Measurements from ENCODE around the gene NHLRC1.

Gene NHLRC1

DNA sequence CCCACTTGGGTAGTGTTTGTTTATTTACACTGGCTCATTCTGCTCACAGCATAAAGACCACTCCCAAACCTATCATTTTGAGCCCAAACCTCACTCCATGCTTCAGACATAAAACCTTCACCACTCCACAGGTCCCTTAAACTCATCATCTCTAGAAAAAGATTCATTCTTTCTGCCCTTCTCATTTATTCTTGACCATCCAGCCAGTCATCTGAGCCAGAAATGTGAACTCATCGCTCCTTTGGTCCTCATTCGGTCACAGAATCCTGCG, 20.0 kb upstream of the NHLRC1 start:
- H3K9ac ChIP-seq: no peak overlapping the region
- H3K4me2 ChIP-seq: no peak overlapping the region
- H2AFZ ChIP-seq (ENCODE audit: low read depth): no peak overlapping the region
- no peaks in the 10 kb centered on the region for H3K36me3 ChIP-seq (ENCODE audit: insufficient read depth)
- no peak overlapping the region for H3K4me3 ChIP-seq (IDR thresholded peaks at IDR 0.05; ENCODE audit: insufficient read depth, low read depth, low read length)
- H4K20me1 ChIP-seq (ENCODE audit: insufficient read depth): no peaks in the 10 kb centered on the region
- TF ChIP-seq, protein P1, sequence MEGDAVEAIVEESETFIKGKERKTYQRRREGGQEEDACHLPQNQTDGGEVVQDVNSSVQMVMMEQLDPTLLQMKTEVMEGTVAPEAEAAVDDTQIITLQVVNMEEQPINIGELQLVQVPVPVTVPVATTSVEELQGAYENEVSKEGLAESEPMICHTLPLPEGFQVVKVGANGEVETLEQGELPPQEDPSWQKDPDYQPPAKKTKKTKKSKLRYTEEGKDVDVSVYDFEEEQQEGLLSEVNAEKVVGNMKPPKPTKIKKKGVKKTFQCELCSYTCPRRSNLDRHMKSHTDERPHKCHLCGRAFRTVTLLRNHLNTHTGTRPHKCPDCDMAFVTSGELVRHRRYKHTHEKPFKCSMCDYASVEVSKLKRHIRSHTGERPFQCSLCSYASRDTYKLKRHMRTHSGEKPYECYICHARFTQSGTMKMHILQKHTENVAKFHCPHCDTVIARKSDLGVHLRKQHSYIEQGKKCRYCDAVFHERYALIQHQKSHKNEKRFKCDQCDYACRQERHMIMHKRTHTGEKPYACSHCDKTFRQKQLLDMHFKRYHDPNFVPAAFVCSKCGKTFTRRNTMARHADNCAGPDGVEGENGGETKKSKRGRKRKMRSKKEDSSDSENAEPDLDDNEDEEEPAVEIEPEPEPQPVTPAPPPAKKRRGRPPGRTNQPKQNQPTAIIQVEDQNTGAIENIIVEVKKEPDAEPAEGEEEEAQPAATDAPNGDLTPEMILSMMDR (conservative IDR thresholded peaks at IDR 0.05; ENCODE audit: low read depth, low read length): no peak
- no peaks in the 10 kb centered on the region for H3K79me2 ChIP-seq (ENCODE audit: insufficient read depth, low read depth)
- no peaks in the 10 kb centered on the region for H3K27me3 ChIP-seq (ENCODE audit: insufficient read depth, low read depth)
- no peaks in the 10 kb centered on the region for H3K4me1 ChIP-seq (ENCODE audit: low read depth, poor library complexity, severe bottlenecking)
- H3K27ac ChIP-seq: no peak overlapping the region

DNA sequence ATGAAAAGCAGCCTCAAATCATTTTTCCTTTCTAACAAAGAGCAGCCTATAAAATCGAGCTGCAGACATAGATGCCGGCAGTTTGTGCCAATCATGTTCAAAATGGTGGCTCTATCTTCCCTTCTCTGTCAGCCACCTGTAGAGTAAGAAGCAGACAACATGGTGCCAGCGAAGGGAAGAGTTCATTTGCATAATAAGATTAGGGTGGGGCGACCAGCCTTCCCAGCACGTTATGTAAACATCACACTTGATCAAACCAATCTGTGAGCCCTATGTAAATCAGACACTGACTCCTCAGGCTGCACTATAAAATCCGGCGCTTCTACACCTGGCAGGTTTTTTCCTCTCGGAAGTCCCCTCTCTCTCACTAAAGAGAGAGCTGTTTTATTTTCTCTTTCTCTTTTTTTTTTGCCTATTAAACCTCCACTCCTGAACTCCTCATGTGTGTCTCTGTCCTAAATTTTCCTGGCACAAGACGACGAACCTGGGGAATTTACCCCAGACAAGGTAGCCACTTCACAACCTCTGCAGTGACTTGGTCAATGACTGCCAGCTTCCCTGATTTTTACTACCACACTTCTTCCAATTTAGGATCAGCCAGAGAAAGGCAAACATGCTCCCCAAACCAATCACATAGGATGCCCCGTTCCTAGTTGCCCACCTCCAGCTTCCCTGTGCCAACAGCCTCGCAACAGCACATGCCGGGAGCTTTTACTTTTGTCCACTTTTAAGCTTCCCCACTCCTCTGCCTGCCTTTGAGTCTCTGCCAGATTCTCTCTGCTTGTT, 19.5 kb upstream of the NHLRC1 start:
- Histone ChIP-seq H2AFZ (ENCODE audit: low read depth) (no peak overlapping the region), H3K36me3 (ENCODE audit: insufficient read depth) (no peaks in the 10 kb centered on the region), H3K27ac (no peak overlapping the region), H3K4me3 (IDR thresholded peaks at IDR 0.05; ENCODE audit: insufficient read depth, low read depth, low read length) (no peak overlapping the region), H3K79me2 (ENCODE audit: insufficient read depth, low read depth) (no peaks in the 10 kb centered on the region), H3K4me1 (ENCODE audit: low read depth, poor library complexity, severe bottlenecking) (no peaks in the 10 kb centered on the region), H3K4me2 (no peak overlapping the region), H3K9ac (no peak overlapping the region), H3K27me3 (ENCODE audit: insufficient read depth, low read depth) (no peaks in the 10 kb centered on the region), H4K20me1 (ENCODE audit: insufficient read depth) (no peaks in the 10 kb centered on the region)
- TF ChIP-seq, protein P1 (conservative IDR thresholded peaks at IDR 0.05; ENCODE audit: low read depth, low read length): no peak

DNA sequence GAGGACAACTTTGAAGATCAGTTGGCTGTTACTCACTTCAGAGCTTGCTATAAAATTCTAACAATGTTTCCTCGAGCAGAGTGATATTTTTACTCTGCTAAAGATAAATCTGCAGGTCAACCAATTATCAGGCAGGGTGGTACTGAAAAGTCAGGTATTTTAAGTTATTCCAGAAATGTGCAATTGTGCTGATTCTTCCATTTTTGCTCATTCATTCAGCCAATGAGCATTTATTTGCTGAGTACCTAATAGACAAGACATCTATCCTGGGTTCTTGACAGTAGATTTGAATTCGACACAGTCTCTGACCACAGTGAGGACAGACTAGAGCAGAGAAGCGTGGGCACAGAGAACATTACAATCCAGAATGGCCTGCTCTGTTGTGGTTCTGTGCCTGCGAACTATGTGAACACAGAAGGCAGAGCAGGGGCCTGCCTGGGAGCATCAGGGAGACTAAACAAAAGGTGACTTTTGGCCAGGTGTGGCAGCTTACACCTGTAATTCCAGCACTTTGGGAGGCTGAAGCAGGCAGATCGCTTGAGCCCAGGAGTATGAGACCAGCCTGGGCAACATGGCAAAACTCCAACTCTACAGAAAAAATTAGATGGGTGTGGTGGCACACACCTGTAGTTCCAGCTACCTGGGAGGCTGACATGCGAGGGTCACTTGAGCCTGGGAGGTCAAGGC, 17.6 kb upstream of the NHLRC1 start:
- Histone ChIP-seq H3K4me2 (no peak overlapping the region), H3K79me2 (ENCODE audit: insufficient read depth, low read depth) (no peaks in the 10 kb centered on the region), H3K27me3 (ENCODE audit: insufficient read depth, low read depth) (no peaks in the 10 kb centered on the region), H4K20me1 (ENCODE audit: insufficient read depth) (no peaks in the 10 kb centered on the region), H2AFZ (ENCODE audit: low read depth) (no peak overlapping the region), H3K4me1 (ENCODE audit: low read depth, poor library complexity, severe bottlenecking) (no peaks in the 10 kb centered on the region), H3K27ac (no peak overlapping the region), H3K36me3 (ENCODE audit: insufficient read depth) (no peaks in the 10 kb centered on the region), H3K9ac (no peak overlapping the region), H3K4me3 (IDR thresholded peaks at IDR 0.05; ENCODE audit: insufficient read depth, low read depth, low read length) (no peak overlapping the region)
- TF ChIP-seq, protein P1 (conservative IDR thresholded peaks at IDR 0.05; ENCODE audit: low read depth, low read length): no peak

DNA sequence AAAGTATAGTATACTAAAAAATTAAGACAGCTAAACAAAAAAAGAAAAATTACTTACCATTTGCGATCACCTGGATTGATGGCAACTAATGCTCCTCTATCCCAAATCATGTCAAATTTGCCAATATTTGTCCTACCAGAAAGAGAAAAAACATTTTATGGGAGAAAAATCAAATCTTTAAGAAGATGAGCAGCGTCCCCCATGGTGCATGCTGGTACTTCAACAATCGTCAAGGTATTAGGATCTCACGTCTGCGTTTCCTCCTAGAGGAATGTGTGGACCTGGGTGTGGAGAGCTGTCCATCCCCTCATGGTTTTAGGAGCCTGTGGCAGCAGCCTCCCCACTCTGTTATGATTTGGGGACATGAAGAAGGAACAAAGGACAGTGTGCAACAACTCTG, 16.4 kb upstream of the NHLRC1 start:
- Histone ChIP-seq H4K20me1 (ENCODE audit: insufficient read depth) (no peaks in the 10 kb centered on the region), H2AFZ (ENCODE audit: low read depth) (no peak overlapping the region), H3K9ac (no peak overlapping the region), H3K27ac (no peak overlapping the region), H3K79me2 (ENCODE audit: insufficient read depth, low read depth) (no peaks in the 10 kb centered on the region), H3K4me2 (no peak overlapping the region), H3K36me3 (ENCODE audit: insufficient read depth) (no peaks in the 10 kb centered on the region), H3K4me3 (IDR thresholded peaks at IDR 0.05; ENCODE audit: insufficient read depth, low read depth, low read length) (no peak overlapping the region), H3K4me1 (ENCODE audit: low read depth, poor library complexity, severe bottlenecking) (no peaks in the 10 kb centered on the region), H3K27me3 (ENCODE audit: insufficient read depth, low read depth) (no peaks in the 10 kb centered on the region)
- TF ChIP-seq, protein P1 (conservative IDR thresholded peaks at IDR 0.05; ENCODE audit: low read depth, low read length): no peak

Measured in KMS-11 (cell line).